ENCODE data around the gene KMO. TPM values are rescaled to one million over a fixed set of nuclear protein-coding genes. Genes with fewer than 3 reads are reported as not detected.

The KMO gene
- total and polyA plus RNA-seq, 8 donors, result 0.17 to 10.7 (median 0.42) TPM

- H3K27ac ChIP-seq, result no peak overlapping the region
- H3K4me3 ChIP-seq, result no peak overlapping the region
- no peaks in the 10 kb centered on the region for H3K9me3 ChIP-seq
- ATAC-seq (no peak), DNase-seq (no peak)
- intact Hi-C loops (cut with DNase I), result no loop called here
- peaks cover 4 to 13% of the 10 kb centered on the region in 2 donors for H3K4me1 ChIP-seq
- H3K36me3 ChIP-seq, result peaks cover 0 to 58% of the 10 kb centered on the region in 2 donors
- no peak for TF ChIP-seq CTCF (IDR thresholded peaks at IDR 0.05)
- no peaks in the 10 kb centered on the region for H3K27me3 ChIP-seq
Measured at GRCh38 chr1:241513378-241513777, 18.8 kb upstream of the KMO start.

GRCh38 chr1:241518476-241519307 is 13.5 kb upstream of the KMO start:
- intact Hi-C loops (cut with DNase I), result no loop called here
- no peak for TF ChIP-seq CTCF (IDR thresholded peaks at IDR 0.05)
- Histone ChIP-seq H3K27ac (peak overlapping the region; percentile 79 to 89), H3K36me3 (peaks cover 0 to 15% of the 10 kb centered on the region in 2 donors), H3K9me3 (no peaks in the 10 kb centered on the region), H3K4me1 (peaks cover 4 to 25% of the 10 kb centered on the region in 2 donors), H3K4me3 (peak overlapping the region; percentile 97 to 98), H3K27me3 (peaks cover 13 to 17% of the 10 kb centered on the region in 2 donors)
- peak in 3 of 4 donors; percentile 5 to 88 (median 42) for DNase-seq
- ATAC-seq, result peak; percentile 66

- TF ChIP-seq CTCF (IDR thresholded peaks at IDR 0.05), result no peak
- ATAC-seq (peak; percentile 99), DNase-seq (peak; percentile 95 to 98 (median 96))
- Histone ChIP-seq H3K27me3 (peaks cover 13 to 17% of the 10 kb centered on the region in 2 donors), H3K9me3 (no peaks in the 10 kb centered on the region), H3K36me3 (peaks cover 0 to 15% of the 10 kb centered on the region in 2 donors), H3K4me1 (peaks cover 4 to 25% of the 10 kb centered on the region in 2 donors), H3K27ac (peak within 1 kb of the TSS; percentile 79 to 89), H3K4me3 (peak within 1 kb of the TSS; percentile 97 to 98)
- intact Hi-C loops (cut with DNase I), result no loop called here
Measured at GRCh38 chr1:241519308-241520079, 12.7 kb upstream of the KMO start, which contains the start of gene FH. FH (minus strand) TSS chr1:241519755; CDS start chr1:241519722, 33 bp downstream.

GRCh38 chr1:241520080-241520465 is 12.1 kb upstream of the KMO start:
- H3K4me1 ChIP-seq, result peaks cover 4 to 25% of the 10 kb centered on the region in 2 donors
- H3K27ac ChIP-seq, result peak overlapping the region in 1 of 2 donors; percentile 89
- H3K36me3 ChIP-seq, result peaks cover 0 to 12% of the 10 kb centered on the region in 2 donors
- peaks cover 13 to 19% of the 10 kb centered on the region in 2 donors for H3K27me3 ChIP-seq
- H3K9me3 ChIP-seq, result no peaks in the 10 kb centered on the region
- DNase-seq (no peak), ATAC-seq (no peak)
- TF ChIP-seq CTCF (IDR thresholded peaks at IDR 0.05), result no peak
- H3K4me3 ChIP-seq, result peak overlapping the region; percentile 97 to 98
- intact Hi-C loops (cut with DNase I), result no loop called here

- Histone ChIP-seq H3K27ac (no peak overlapping the region), H3K27me3 (peaks cover 13 to 23% of the 10 kb centered on the region in 2 donors), H3K9me3 (no peaks in the 10 kb centered on the region), H3K4me1 (peaks cover 4 to 25% of the 10 kb centered on the region in 2 donors), H3K36me3 (peaks cover 0 to under 1% of the 10 kb centered on the region in 2 donors), H3K4me3 (no peak overlapping the region)
- intact Hi-C loops (cut with DNase I), result no loop called here
- ATAC-seq (no peak), DNase-seq (no peak)
- no peak for TF ChIP-seq CTCF (IDR thresholded peaks at IDR 0.05)
Measured at GRCh38 chr1:241521718-241522117, 10.5 kb upstream of the KMO start.

All from left lung (tissue), 10 donors.